ENCODE measurements around the gene WDFY3.

DNA sequence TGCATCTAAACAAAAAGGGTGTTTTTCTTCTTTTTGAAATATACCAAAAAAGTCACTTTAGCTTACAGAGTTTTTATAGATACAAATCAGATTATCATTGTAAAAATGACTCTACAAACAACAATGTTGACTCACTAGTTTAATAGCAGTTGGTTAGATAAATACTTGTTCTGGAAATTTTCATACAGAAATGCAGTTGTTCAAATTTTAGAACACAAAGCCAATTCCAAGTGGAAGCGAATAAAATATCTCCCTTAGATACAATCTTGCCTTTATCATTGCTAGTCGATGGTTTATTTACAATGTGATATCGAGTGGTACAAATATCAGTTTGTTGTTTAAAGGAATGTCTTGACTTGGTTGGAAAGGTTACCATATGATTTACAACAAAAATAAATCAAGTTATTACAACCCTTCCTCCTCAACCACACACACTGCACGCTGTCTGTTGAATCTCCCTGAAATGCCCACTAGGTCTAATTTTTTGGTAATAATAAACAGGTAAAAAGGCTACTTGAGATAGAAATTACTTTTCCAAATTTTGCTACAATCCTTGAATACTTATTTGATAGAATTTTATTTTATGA, 268.8 kb downstream of the WDFY3 start:
- no peak for TF ChIP-seq POLR2A (IDR thresholded peaks at IDR 0.05)
- TF ChIP-seq, protein P1, sequence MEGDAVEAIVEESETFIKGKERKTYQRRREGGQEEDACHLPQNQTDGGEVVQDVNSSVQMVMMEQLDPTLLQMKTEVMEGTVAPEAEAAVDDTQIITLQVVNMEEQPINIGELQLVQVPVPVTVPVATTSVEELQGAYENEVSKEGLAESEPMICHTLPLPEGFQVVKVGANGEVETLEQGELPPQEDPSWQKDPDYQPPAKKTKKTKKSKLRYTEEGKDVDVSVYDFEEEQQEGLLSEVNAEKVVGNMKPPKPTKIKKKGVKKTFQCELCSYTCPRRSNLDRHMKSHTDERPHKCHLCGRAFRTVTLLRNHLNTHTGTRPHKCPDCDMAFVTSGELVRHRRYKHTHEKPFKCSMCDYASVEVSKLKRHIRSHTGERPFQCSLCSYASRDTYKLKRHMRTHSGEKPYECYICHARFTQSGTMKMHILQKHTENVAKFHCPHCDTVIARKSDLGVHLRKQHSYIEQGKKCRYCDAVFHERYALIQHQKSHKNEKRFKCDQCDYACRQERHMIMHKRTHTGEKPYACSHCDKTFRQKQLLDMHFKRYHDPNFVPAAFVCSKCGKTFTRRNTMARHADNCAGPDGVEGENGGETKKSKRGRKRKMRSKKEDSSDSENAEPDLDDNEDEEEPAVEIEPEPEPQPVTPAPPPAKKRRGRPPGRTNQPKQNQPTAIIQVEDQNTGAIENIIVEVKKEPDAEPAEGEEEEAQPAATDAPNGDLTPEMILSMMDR (IDR thresholded peaks at IDR 0.05) = no peak

All from lower leg skin (tissue), 3 donors.